Measurements from ENCODE around the gene ABHD4.
A peak's percentile ranks its signal among the peaks of the same experiment; 100 is the strongest.
"Not testable (repeated sequence)": the region's sequence is repeated elsewhere in the genome, so short reads cannot be mapped to it uniquely, and the experiment has no call there.

The ABHD4 gene

DNA sequence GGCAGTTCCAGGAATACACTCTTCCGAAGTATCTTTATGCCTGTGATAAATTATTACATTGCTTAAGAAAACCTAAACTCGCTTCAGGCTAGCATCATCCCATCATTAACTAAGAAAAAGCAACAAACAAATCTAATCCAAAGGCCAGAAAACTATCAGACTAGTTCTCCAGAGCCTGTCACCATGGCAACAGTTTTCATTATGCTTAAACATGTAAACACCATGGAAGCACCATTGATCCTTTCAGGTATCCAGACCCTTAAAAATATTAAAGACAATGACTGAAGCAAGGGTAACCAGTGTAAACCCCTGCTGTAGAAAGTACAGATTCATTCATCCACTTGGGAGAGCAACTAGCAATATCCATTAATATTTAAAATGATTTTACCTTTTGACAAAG lies 18.9 kb upstream of the ABHD4 start:
- no peak overlapping the region for H3K4me3 ChIP-seq (ENCODE audit: low read depth, low read length)
- in situ Hi-C loops (cut with HindIII; ENCODE audit: low sequenced_read_pairs), result no loop called here
- no peak for DNase-seq (ENCODE audit: low read depth)
- TF ChIP-seq, protein P1, sequence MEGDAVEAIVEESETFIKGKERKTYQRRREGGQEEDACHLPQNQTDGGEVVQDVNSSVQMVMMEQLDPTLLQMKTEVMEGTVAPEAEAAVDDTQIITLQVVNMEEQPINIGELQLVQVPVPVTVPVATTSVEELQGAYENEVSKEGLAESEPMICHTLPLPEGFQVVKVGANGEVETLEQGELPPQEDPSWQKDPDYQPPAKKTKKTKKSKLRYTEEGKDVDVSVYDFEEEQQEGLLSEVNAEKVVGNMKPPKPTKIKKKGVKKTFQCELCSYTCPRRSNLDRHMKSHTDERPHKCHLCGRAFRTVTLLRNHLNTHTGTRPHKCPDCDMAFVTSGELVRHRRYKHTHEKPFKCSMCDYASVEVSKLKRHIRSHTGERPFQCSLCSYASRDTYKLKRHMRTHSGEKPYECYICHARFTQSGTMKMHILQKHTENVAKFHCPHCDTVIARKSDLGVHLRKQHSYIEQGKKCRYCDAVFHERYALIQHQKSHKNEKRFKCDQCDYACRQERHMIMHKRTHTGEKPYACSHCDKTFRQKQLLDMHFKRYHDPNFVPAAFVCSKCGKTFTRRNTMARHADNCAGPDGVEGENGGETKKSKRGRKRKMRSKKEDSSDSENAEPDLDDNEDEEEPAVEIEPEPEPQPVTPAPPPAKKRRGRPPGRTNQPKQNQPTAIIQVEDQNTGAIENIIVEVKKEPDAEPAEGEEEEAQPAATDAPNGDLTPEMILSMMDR (IDR thresholded peaks at IDR 0.05; ENCODE audit: low read depth, low read length, missing control alignments), result no peak

DNA sequence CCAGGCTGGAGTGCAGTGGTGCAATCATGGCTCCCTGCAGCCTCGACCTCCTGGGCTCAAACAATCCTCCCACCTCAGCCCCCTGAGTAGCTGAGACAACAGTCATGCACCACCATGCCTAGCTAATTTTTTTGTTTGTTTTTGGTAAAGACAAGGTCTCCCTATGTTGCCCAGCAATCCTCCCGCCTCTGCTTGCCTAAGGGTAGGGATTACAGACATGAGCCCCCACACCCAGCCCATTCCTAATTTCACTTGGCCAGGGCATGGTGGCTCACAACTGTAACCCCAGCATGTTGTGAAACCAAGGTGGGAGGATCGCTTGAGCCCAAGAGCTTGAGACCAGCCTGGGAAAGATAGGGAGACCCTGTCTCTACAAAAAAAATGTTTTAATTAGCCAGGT lies 18.2 kb upstream of the ABHD4 start:
- TF ChIP-seq, protein P1 (IDR thresholded peaks at IDR 0.05; ENCODE audit: low read depth, low read length, missing control alignments), result no peak
- in situ Hi-C loops (cut with HindIII; ENCODE audit: low sequenced_read_pairs), result no loop called here

DNA sequence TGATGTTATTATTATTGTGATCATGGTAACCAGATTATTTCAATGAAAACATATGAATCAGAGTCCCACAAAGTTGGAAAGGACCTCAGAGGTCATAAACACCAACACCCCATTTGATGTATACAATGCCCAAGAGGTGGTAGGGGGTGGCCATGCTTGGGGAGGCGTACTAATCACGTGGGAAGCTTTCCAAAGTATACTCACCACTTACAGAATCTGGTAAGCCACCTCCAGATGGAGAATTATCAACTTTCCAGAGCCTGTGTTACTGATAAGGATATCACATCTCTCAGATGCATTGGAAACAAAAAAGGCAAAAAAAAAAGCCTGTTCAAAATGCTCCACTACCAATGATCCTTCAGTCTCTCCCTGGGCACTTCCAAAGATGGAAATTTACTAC lies 17.5 kb upstream of the ABHD4 start:
- TF ChIP-seq, protein P1 (IDR thresholded peaks at IDR 0.05; ENCODE audit: low read depth, low read length, missing control alignments), result no peak
- in situ Hi-C loops (cut with HindIII; ENCODE audit: low sequenced_read_pairs), result no loop called here
- H3K4me3 ChIP-seq (ENCODE audit: low read depth, low read length), result no peak overlapping the region
- no peak for DNase-seq (ENCODE audit: low read depth)

More for the DNA sequence above, 18.2 kb upstream of the ABHD4 start:
- no peak overlapping the region for H3K4me3 ChIP-seq (ENCODE audit: low read depth, low read length)
- DNase-seq (ENCODE audit: low read depth), result no peak

DNA sequence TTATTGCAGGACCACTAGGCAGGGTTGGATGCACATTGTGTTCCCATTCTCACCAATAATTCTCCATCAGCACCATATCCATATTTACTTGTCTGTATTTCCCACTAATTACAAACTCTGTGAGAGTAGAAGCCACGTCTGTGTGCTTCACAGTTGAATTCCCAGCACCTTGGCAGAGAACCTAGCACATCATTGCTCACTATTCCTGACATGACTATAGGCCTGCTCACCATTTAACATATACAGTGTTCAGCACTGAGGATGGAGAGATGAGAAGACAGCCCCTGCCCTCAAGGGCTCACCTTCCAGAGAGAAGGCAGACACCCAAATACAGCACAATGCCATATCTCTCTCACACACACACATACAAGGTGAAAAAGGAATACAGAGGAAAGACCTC lies 14.1 kb upstream of the ABHD4 start:
- H3K4me3 ChIP-seq (ENCODE audit: low read depth, low read length), result no peak overlapping the region
- no peak for DNase-seq (ENCODE audit: low read depth)
- TF ChIP-seq, protein P1 (IDR thresholded peaks at IDR 0.05; ENCODE audit: low read depth, low read length, missing control alignments), result no peak
- in situ Hi-C loops (cut with HindIII; ENCODE audit: low sequenced_read_pairs), result no loop called here

DNA sequence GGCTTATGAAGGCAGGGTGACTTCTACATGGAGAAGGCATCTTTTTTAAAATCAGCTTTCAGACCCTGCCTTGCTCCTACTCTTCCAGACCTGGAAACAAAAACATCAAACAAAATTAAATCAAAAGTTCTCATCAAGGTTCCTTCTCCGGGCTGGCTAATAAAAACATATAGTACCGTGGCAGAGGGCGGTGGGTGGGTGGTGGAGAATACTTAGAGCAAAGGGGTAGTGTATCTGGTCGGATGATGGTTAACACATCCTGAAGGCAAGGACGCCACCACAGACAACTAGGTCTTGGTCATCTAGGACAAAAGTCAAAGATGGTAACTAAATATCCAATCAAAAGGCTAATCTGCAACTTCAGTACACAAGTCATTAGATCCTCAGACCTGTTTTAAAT lies 10.9 kb upstream of the ABHD4 start:
- TF ChIP-seq, protein P1 (IDR thresholded peaks at IDR 0.05; ENCODE audit: low read depth, low read length, missing control alignments), result no peak
- DNase-seq (ENCODE audit: low read depth), result no peak
- no peak overlapping the region for H3K4me3 ChIP-seq (ENCODE audit: low read depth, low read length)
- in situ Hi-C loops (cut with HindIII; ENCODE audit: low sequenced_read_pairs), result no loop called here

DNA sequence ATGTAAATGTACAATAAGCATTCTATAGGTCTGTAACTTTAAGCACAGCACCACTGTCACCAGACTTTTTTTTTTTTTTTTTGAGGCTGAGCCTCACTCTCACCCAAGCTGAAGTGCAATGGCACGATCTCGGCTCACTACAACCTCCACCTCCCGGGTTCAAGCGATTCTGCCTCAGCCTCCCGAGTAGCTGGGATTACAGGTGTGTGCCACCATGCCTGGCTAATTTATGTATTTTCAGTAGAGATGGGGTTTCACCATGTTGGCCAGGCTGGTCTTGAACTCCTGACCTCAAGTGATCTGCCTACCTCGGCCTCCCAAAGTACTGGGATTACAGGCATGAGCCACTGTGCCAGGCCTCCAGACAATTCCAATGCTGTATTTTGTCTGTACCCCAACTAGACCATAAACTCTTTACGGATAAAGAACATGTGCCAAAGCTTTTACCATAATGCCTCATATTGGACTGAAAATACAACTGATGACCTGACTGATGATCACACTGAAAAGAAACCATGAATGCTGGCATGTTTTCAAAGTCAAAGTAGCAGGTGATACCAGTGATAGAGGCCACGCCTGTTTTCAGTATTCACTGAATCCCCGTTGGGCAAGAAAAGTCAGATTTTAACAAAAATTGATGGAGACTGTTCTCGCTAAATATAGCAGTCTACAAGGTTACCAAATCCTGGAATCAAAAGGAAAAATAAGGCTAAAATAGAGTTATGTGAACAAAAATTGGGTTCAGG lies 10.2 kb upstream of the ABHD4 start:
- H3K4me3 ChIP-seq (ENCODE audit: low read depth, low read length), result peak overlapping the region; percentile 75
- DNase-seq (ENCODE audit: low read depth); in situ Hi-C loops (cut with HindIII; ENCODE audit: low sequenced_read_pairs): not testable (repeated sequence)

DNA sequence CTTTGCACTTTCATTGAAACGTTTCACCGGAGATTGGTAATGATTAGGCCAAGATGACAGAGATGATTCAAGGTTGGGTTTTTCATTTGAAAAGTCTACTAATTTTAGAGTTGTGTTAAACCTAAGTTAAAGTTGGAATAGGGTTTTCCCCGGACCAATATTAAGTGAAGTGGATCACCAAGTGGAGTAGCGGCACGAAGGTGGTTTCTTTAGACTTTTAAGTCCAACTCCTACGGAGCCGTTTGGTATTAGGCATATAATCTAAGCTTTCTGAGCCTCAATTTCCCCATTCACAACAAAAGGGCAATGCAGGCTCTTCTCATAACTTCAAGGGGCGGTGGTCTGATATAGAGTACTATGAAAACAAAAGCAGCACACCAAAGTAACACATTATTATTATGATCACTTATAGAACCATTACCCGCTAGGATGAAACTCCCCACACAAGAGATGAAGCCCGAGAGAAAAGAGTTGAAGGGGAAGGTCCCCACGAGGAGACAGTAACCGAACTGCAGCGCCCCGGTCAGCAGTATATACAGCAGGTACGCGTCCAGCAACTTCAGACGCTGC lies 9.5 kb upstream of the ABHD4 start:
- H3K4me3 ChIP-seq (ENCODE audit: low read depth, low read length), result peak overlapping the region; percentile 75
- DNase-seq (ENCODE audit: low read depth), result no peak
- in situ Hi-C loops (cut with HindIII; ENCODE audit: low sequenced_read_pairs), result no loop called here
- TF ChIP-seq, protein P1 (IDR thresholded peaks at IDR 0.05; ENCODE audit: low read depth, low read length, missing control alignments), result no peak
